Measurements from ENCODE around the gene RPN1. TPM values are rescaled to one million over a fixed set of nuclear protein-coding genes. Genes with fewer than 3 reads are reported as not detected.
A peak's percentile ranks its signal among the peaks of the same experiment; 100 is the strongest.

RPN1 gene
- total RNA-seq, 5 donors from 2014 or later (not counting 1 experiment from before 2014, with no cell fraction given) = 86.1 to 119 (median 100) TPM

DNA sequence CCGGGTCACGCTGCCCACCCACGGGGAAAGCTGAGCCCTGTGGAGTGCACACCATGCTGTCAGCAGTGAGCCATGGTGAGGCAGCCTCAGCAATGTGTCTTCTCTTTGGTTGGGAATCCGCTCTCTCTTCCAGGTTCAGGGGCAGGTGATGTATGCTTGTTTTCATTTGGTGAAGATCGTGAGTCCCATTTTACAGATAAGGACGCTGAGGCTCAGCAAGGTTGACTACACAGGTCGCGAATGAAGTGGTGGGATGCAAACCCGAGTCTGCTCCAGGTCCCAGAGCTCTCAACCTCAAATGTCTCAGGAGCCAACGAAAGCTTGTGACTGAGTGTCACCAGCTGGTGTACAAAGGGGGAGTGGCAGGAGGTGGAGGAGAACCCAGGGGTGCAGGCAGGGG, 74.3 kb downstream of the RPN1 start:
- H3K4me3 Mint-ChIP-seq = no peak overlapping the region
- peaks cover 0 to 54% of the 10 kb centered on the region in 2 experiments for H3K27me3 ChIP-seq (replicated peaks in 1 of 2; ENCODE audit: control insufficient read depth in 2 of 2, extremely low read depth in 1 of 2, insufficient read depth in 2 of 2, low read length in 1 of 2)
- peaks cover 12 to 24% of the 10 kb centered on the region in 2 donors for H3K27me3 Mint-ChIP-seq
- WGBS (ENCODE audit: insufficient coverage) = 84% methylated on average over 10 of the region's 10 CpGs
- no peaks in the 10 kb centered on the region for H3K9me3 ChIP-seq
- peaks cover 13 to 15% (median 15%) of the 10 kb centered on the region in 3 donors for H3K4me1 Mint-ChIP-seq
- CTCF ChIA-PET = no interaction called here
- DNase-seq = no peak
- H3K36me3 ChIP-seq (ENCODE audit: control insufficient read depth in 2 of 2, extremely low read depth in 1 of 2, insufficient read depth in 1 of 2, low read length in 1 of 2) = no peaks in the 10 kb centered on the region
- POLR2A ChIA-PET = interaction anchor here in 1 of 2 donors (0.5 kb wide), 1 partner anchor 63 kb away, joined by 3 read pairs; no protein-coding TSS in a partner anchor
- H3K36me3 Mint-ChIP-seq = no peaks in the 10 kb centered on the region
- H3K27ac Mint-ChIP-seq = no peak overlapping the region
- no peak overlapping the region for H3K27ac ChIP-seq (ENCODE audit: low read length)
- H3K9me3 Mint-ChIP-seq = no peaks in the 10 kb centered on the region
- H3K4me3 ChIP-seq (ENCODE audit: control insufficient read depth in 1 of 2, extremely low read depth in 1 of 2, low read length in 1 of 2) = no peak overlapping the region
- H3K4me1 ChIP-seq (ENCODE audit: control insufficient read depth in 1 of 2, extremely low read depth in 1 of 2, insufficient read depth in 2 of 2, low read length in 2 of 2) = peaks cover 10 to 19% of the 10 kb centered on the region in 2 experiments
- ATAC-seq (replicated peaks in 1 of 4) = peak in 1 of 4 experiments; percentile 21

DNA sequence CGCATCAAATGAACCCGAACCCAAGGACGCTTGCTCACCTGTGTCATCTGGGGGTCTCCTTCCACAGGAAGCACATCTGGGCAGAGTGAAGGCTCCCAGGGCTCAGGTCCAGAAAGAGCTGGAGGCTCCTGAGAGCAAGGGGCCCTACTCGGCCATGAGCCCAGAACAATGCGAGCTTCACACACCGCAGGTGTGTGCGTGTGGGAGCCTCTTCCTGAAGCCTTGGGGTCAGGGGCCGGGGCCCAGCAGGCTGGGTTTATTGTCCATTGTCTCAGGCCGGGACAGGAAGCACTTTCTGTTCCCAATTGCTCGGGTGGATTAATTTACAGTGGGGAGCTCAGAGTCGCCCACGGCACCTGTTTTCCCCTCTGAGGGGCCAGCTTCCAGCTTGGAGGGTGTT, 74.8 kb downstream of the RPN1 start:
- ATAC-seq (replicated peaks in 1 of 4) = no peak

DNA sequence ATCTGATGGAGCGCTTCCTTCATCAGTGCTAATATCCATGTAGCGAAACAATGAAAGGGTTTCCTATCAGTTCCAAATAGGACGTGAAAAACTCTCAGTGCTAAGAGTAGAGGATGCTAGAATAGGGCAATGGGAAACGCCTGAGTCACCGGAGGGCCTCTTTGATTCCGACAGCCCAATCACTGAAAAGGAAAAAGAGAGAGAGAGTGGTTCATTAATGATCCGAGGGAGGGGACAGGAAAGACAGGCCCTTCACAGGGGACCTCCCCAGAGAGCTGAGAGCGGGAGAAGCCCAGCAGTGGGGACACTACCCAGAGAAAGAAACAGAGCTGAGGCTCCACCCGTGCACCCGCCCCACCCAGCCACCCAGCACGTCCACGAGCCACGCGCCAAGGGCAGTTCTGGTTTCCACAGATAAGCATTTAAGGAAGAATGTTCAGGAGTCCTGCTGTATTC, 76.9 kb downstream of the RPN1 start:
- H3K36me3 Mint-ChIP-seq = no peaks in the 10 kb centered on the region

More for the DNA sequence above, 74.8 kb downstream of the RPN1 start:
- Mint-ChIP-seq H3K4me1 (peaks cover 13 to 15% (median 15%) of the 10 kb centered on the region in 3 donors), H3K9me3 (no peaks in the 10 kb centered on the region), H3K27ac (no peak overlapping the region), H3K4me3 (no peak overlapping the region), H3K36me3 (no peaks in the 10 kb centered on the region), H3K27me3 (peaks cover 17 to 22% of the 10 kb centered on the region in 2 donors)
- Histone ChIP-seq H3K9me3 (no peaks in the 10 kb centered on the region), H3K4me3 (ENCODE audit: control insufficient read depth in 1 of 2, extremely low read depth in 1 of 2, low read length in 1 of 2) (no peak overlapping the region), H3K4me1 (ENCODE audit: control insufficient read depth in 1 of 2, extremely low read depth in 1 of 2, insufficient read depth in 2 of 2, low read length in 2 of 2) (peaks cover 10 to 19% of the 10 kb centered on the region in 2 experiments), H3K27ac (ENCODE audit: low read length) (no peak overlapping the region), H3K27me3 (replicated peaks in 1 of 2; ENCODE audit: control insufficient read depth in 2 of 2, extremely low read depth in 1 of 2, insufficient read depth in 2 of 2, low read length in 1 of 2) (peaks cover 0 to 55% of the 10 kb centered on the region in 2 experiments), H3K36me3 (ENCODE audit: control insufficient read depth in 2 of 2, extremely low read depth in 1 of 2, insufficient read depth in 1 of 2, low read length in 1 of 2) (no peaks in the 10 kb centered on the region)
- WGBS (ENCODE audit: insufficient coverage) = 87% methylated on average over 12 of the region's 12 CpGs
- CTCF ChIA-PET = no interaction called here
- DNase-seq = no peak
- POLR2A ChIA-PET = no interaction called here

DNA sequence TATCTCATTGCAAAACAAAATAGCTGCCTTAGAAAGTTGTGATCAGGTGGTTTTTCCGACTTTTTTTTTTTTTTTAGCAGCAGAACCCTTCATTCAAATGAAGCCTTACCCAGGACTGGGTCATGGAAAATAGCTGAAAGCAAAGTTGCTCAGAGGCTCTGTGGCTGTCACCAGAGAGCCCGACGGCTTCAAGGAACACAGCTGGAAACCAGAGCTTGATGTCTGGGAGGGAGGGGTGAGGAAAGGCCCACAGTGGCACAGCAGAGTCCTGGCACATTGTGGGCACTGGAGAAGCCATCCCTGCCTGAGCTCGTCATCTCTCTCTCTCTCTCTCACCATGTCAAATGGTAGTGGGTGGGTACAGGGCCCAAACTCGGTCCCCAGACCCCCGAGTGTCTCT, 77.5 kb downstream of the RPN1 start:
- WGBS (ENCODE audit: insufficient coverage) = 8% methylated on average over 2 of the region's 6 CpGs

More for the DNA sequence above, 76.9 kb downstream of the RPN1 start:
- Histone ChIP-seq H3K9me3 (no peaks in the 10 kb centered on the region), H3K27me3 (replicated peaks in 1 of 2; ENCODE audit: control insufficient read depth in 2 of 2, extremely low read depth in 1 of 2, insufficient read depth in 2 of 2, low read length in 1 of 2) (peaks cover 0 to 64% of the 10 kb centered on the region in 2 experiments), H3K27ac (ENCODE audit: low read length) (no peak overlapping the region), H3K36me3 (ENCODE audit: control insufficient read depth in 2 of 2, extremely low read depth in 1 of 2, insufficient read depth in 1 of 2, low read length in 1 of 2) (no peaks in the 10 kb centered on the region), H3K4me3 (ENCODE audit: control insufficient read depth in 1 of 2, extremely low read depth in 1 of 2, low read length in 1 of 2) (no peak overlapping the region), H3K4me1 (ENCODE audit: control insufficient read depth in 1 of 2, extremely low read depth in 1 of 2, insufficient read depth in 2 of 2, low read length in 2 of 2) (peaks cover 10 to 19% of the 10 kb centered on the region in 2 experiments)
- 28% methylated on average over 13 of the region's 14 CpGs for WGBS (ENCODE audit: insufficient coverage)
- H3K4me3 Mint-ChIP-seq = no peak overlapping the region
- ChIA-PET POLR2A (no interaction called here), CTCF (interaction anchor here in 1 of 2 donors (0.6 kb wide), 1 partner anchor 104 kb away, joined by 4 read pairs; no protein-coding TSS in a partner anchor)
- no peak for ATAC-seq (replicated peaks in 1 of 4)
- no peak overlapping the region for H3K27ac Mint-ChIP-seq
- no peak for DNase-seq
- H3K27me3 Mint-ChIP-seq = peaks cover 22% of the 10 kb centered on the region in 2 donors
- peaks cover 13 to 15% (median 15%) of the 10 kb centered on the region in 3 donors for H3K4me1 Mint-ChIP-seq
- H3K9me3 Mint-ChIP-seq = no peaks in the 10 kb centered on the region

DNA sequence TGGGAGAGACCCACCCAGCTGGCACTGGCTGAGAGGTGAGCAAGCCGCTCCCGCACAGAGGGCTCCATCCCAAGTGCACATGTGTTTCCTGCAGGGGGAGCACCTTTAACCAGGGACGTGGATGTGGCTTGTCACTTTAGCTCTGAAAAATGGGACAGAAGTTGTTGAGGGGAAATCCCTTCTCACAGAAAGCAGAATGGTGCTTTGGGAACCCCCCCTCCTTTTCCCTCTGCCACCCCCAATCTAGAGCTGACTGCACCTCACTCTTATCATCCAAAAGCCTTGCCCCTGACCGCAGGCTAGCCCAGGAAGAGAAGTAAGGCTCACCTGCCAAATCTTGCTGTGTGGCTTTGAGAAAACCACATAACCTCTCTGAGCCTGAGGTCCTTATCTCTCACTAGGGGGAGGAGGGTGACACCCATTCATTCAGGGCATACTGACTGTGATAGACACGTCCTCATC, 77.9 kb downstream of the RPN1 start:
- Mint-ChIP-seq H3K36me3 (no peaks in the 10 kb centered on the region), H3K4me3 (no peak overlapping the region), H3K27me3 (peaks cover 19 to 22% of the 10 kb centered on the region in 2 donors), H3K4me1 (peaks cover 13 to 15% (median 15%) of the 10 kb centered on the region in 3 donors), H3K9me3 (no peaks in the 10 kb centered on the region), H3K27ac (no peak overlapping the region)
- ChIA-PET CTCF (interaction anchor here in 1 of 2 donors (0.6 kb wide), 2 partner anchors 10 to 19 kb away, joined by 3 read pairs; no protein-coding TSS in a partner anchor), POLR2A (interaction anchor here in 1 of 2 donors (0.6 kb wide), 1 partner anchor 998 kb away, joined by 3 read pairs; no protein-coding TSS in a partner anchor)
- Histone ChIP-seq H3K27ac (ENCODE audit: low read length) (no peak overlapping the region), H3K36me3 (ENCODE audit: control insufficient read depth in 2 of 2, extremely low read depth in 1 of 2, insufficient read depth in 1 of 2, low read length in 1 of 2) (no peaks in the 10 kb centered on the region), H3K4me3 (ENCODE audit: control insufficient read depth in 1 of 2, extremely low read depth in 1 of 2, low read length in 1 of 2) (no peak overlapping the region), H3K27me3 (replicated peaks in 1 of 2; ENCODE audit: control insufficient read depth in 2 of 2, extremely low read depth in 1 of 2, insufficient read depth in 2 of 2, low read length in 1 of 2) (peaks cover 0 to 65% of the 10 kb centered on the region in 2 experiments), H3K9me3 (no peaks in the 10 kb centered on the region), H3K4me1 (ENCODE audit: control insufficient read depth in 1 of 2, extremely low read depth in 1 of 2, insufficient read depth in 2 of 2, low read length in 2 of 2) (peaks cover 10 to 19% of the 10 kb centered on the region in 2 experiments)
- WGBS (ENCODE audit: insufficient coverage) = 0% methylated on average over 1 of the region's 5 CpGs
- ATAC-seq (replicated peaks in 1 of 4) = peak in 3 of 4 experiments; percentile 37 to 79 (median 43)
- peak in 5 of 35 experiments; percentile 2 to 51 (median 7) for DNase-seq

More for the DNA sequence above, 77.5 kb downstream of the RPN1 start:
- Mint-ChIP-seq H3K4me3 (no peak overlapping the region), H3K27me3 (peaks cover 19 to 22% of the 10 kb centered on the region in 2 donors), H3K36me3 (no peaks in the 10 kb centered on the region), H3K27ac (no peak overlapping the region), H3K4me1 (peaks cover 13 to 15% (median 15%) of the 10 kb centered on the region in 3 donors), H3K9me3 (no peaks in the 10 kb centered on the region)
- peaks cover 0 to 64% of the 10 kb centered on the region in 2 experiments for H3K27me3 ChIP-seq (replicated peaks in 1 of 2; ENCODE audit: control insufficient read depth in 2 of 2, extremely low read depth in 1 of 2, insufficient read depth in 2 of 2, low read length in 1 of 2)
- DNase-seq (no peak), ATAC-seq (replicated peaks in 1 of 4) (no peak)
- H3K27ac ChIP-seq (ENCODE audit: low read length) = no peak overlapping the region
- H3K36me3 ChIP-seq (ENCODE audit: control insufficient read depth in 2 of 2, extremely low read depth in 1 of 2, insufficient read depth in 1 of 2, low read length in 1 of 2) = no peaks in the 10 kb centered on the region
- H3K9me3 ChIP-seq = no peaks in the 10 kb centered on the region
- peaks cover 10 to 19% of the 10 kb centered on the region in 2 experiments for H3K4me1 ChIP-seq (ENCODE audit: control insufficient read depth in 1 of 2, extremely low read depth in 1 of 2, insufficient read depth in 2 of 2, low read length in 2 of 2)
- H3K4me3 ChIP-seq (ENCODE audit: control insufficient read depth in 1 of 2, extremely low read depth in 1 of 2, low read length in 1 of 2) = no peak overlapping the region
- ChIA-PET CTCF (interaction anchor here in 1 of 2 donors (0.6 kb wide), 2 partner anchors 9 to 104 kb away, joined by 3 to 4 read pairs; no protein-coding TSS in a partner anchor), POLR2A (interaction anchor here in 1 of 2 donors (0.6 kb wide), 1 partner anchor 998 kb away, joined by 3 read pairs; no protein-coding TSS in a partner anchor)

DNA sequence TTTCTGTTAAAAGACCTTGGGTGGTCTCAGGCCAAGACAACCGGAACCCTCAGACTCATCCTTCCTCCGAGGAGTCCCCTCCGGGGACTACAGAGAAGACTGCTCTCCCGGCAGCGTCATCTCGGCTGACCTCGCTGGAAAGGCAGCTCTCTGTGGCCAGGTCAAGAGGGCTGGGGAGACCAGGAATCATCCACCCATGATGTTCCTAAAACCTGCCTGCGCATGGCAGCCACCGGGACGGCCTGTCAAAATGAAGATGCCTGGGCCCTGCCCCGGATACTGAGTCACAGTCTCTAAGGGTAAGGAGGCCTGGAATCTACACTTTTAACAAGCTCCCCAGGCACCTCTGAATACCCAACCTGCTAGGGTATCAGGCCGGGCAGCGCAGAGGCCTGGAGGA, 78.6 kb downstream of the RPN1 start:
- Histone ChIP-seq H3K4me1 (ENCODE audit: control insufficient read depth in 1 of 2, extremely low read depth in 1 of 2, insufficient read depth in 2 of 2, low read length in 2 of 2) (peaks cover 10 to 19% of the 10 kb centered on the region in 2 experiments), H3K27ac (ENCODE audit: low read length) (no peak overlapping the region), H3K9me3 (no peaks in the 10 kb centered on the region), H3K27me3 (replicated peaks in 1 of 2; ENCODE audit: control insufficient read depth in 2 of 2, extremely low read depth in 1 of 2, insufficient read depth in 2 of 2, low read length in 1 of 2) (peaks cover 0 to 64% of the 10 kb centered on the region in 2 experiments), H3K36me3 (ENCODE audit: control insufficient read depth in 2 of 2, extremely low read depth in 1 of 2, insufficient read depth in 1 of 2, low read length in 1 of 2) (no peaks in the 10 kb centered on the region), H3K4me3 (ENCODE audit: control insufficient read depth in 1 of 2, extremely low read depth in 1 of 2, low read length in 1 of 2) (no peak overlapping the region)
- peaks cover 13 to 15% (median 15%) of the 10 kb centered on the region in 3 donors for H3K4me1 Mint-ChIP-seq
- no peaks in the 10 kb centered on the region for H3K9me3 Mint-ChIP-seq
- ChIA-PET CTCF (interaction anchor here in 1 of 2 donors (0.6 kb wide), 1 partner anchor 20 kb away, joined by 3 read pairs; no protein-coding TSS in a partner anchor), POLR2A (no interaction called here)
- DNase-seq = no peak
- H3K4me3 Mint-ChIP-seq = no peak overlapping the region
- H3K27me3 Mint-ChIP-seq = peaks cover 19 to 22% of the 10 kb centered on the region in 2 donors
- H3K36me3 Mint-ChIP-seq = no peaks in the 10 kb centered on the region
- H3K27ac Mint-ChIP-seq = no peak overlapping the region
- 87% methylated on average over 7 of the region's 13 CpGs for WGBS (ENCODE audit: insufficient coverage)
- ATAC-seq (replicated peaks in 1 of 4) = no peak
